Measurements from ENCODE around the gene FOXM1. TPM values are rescaled to one million over a fixed set of nuclear protein-coding genes. Genes with fewer than 3 reads are reported as not detected.

Gene FOXM1
- total and polyA plus RNA-seq, 2 of the 13 experiments (the other 11 are each of a cell fraction or from before 2014, with no cell fraction given) = 17.1 to 25.9 TPM

- peak; percentile 95 for TF ChIP-seq SIN3B (IDR thresholded peaks at IDR 0.05; ENCODE audit: low read length)
- TF ChIP-seq ZHX1 (CRISPR knock-in tag; IDR thresholded peaks at IDR 0.05; ENCODE audit: low read depth) = peak; percentile 35
- TF ChIP-seq MTERF4 (CRISPR knock-in tag; IDR thresholded peaks at IDR 0.05) = 0 out of 2 replicates have a peak, but pooled peaks have one; percentile 27
- TF ChIP-seq MATR3 (CRISPR knock-in tag; IDR thresholded peaks at IDR 0.05) = no peak
- TF ChIP-seq ZNF788 (CRISPR knock-in tag; IDR thresholded peaks at IDR 0.05; ENCODE audit: borderline replicate concordance) = peak; percentile 33; the same call in 1 of the 2 replicates
- TF ChIP-seq GLMP (CRISPR knock-in tag; IDR thresholded peaks at IDR 0.05; ENCODE audit: borderline replicate concordance) = no peak
- no peak for TF ChIP-seq ZFP62 (CRISPR knock-in tag; IDR thresholded peaks at IDR 0.05)
- no peak for TF ChIP-seq PRMT3 (CRISPR knock-in tag; IDR thresholded peaks at IDR 0.05; ENCODE audit: borderline replicate concordance, low read depth)
- peak; percentile 83 for TF ChIP-seq MAX (IDR thresholded peaks at IDR 0.05)
- no peak for TF ChIP-seq DDIT3 (CRISPR knock-in tag; IDR thresholded peaks at IDR 0.05)
- 0 out of 2 replicates have a peak, but pooled peaks have one; percentile 29 for TF ChIP-seq ZNF782 (CRISPR knock-in tag; IDR thresholded peaks at IDR 0.05; ENCODE audit: borderline replicate concordance)
- no peak for TF ChIP-seq ZNF383 (CRISPR knock-in tag; IDR thresholded peaks at IDR 0.05; ENCODE audit: borderline replicate concordance)
- TF ChIP-seq ZNF138 (CRISPR knock-in tag; IDR thresholded peaks at IDR 0.05; ENCODE audit: low read depth) = 0 out of 2 replicates have a peak, but pooled peaks have one; percentile 74
- TF ChIP-seq ZNF552 (CRISPR knock-in tag; IDR thresholded peaks at IDR 0.05; ENCODE audit: borderline replicate concordance) = 0 out of 2 replicates have a peak, but pooled peaks have one; percentile 36
- peak; percentile 59; the same call in 1 of the 2 replicates for TF ChIP-seq ZNF296 (CRISPR knock-in tag; conservative IDR thresholded peaks at IDR 0.05)
- no peak for TF ChIP-seq GZF1 (CRISPR knock-in tag; IDR thresholded peaks at IDR 0.05)
- TF ChIP-seq ZNF234 (CRISPR knock-in tag; conservative IDR thresholded peaks at IDR 0.05) = 0 out of 2 replicates have a peak, but pooled peaks have one; percentile 63
- no peak for TF ChIP-seq ZNF205 (CRISPR knock-in tag; IDR thresholded peaks at IDR 0.05)
- TF ChIP-seq HHEX (CRISPR knock-in tag; IDR thresholded peaks at IDR 0.05) = no peak
- peak; percentile 84 for TF ChIP-seq CSRNP1 (CRISPR knock-in tag; IDR thresholded peaks at IDR 0.05)
- TF ChIP-seq NFYB (CRISPR knock-in tag; IDR thresholded peaks at IDR 0.05) = peak; percentile 76
These were observed at the start of gene FOXM1, which contains the start of gene RHNO1 (continued) for GRCh38 chr12:2877047-2877952.
